GM08714 (cell line): Measurements from ENCODE around the gene SCGB3A2.

Experiments
- H3K4me3 ChIP-seq: fragments of 200-500 bp; sonication (Bioruptor generic); 2 replicates; pipeline ENCODE4 v1.5.1; 2014; ENCODE audit warnings: mild to moderate bottlenecking, low read length, inconsistent platforms
- ZNF274 ChIP-seq: IDR thresholded peaks from 2 replicates; pipeline ENCODE4 v1.6.1; 2012; ENCODE audit warnings: mild to moderate bottlenecking, low read depth, low read length

SCGB3A2 gene

DNA sequence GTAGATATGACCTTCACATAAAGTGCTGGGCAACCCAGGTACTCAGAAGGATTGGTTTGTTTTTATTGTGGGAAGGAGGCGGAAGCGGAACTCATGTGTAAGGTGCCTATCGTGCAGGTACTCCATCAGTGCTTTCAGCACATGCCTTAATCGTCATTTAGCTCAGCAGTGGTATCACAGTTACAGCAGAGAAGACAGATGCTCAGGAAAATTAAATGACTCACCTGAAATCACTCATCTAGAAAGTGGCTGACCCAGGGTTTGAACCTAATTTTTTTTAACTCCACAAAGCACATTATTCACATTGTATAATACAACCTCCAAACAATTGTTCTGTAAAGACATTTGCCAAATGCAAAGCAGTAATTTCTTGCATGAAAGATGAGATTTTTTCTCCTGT lies 25.6 kb downstream of the SCGB3A2 start:
- no peak overlapping the region for H3K4me3 ChIP-seq
- no peak for TF ChIP-seq ZNF274

GRCh38 chr5:147906326-147907095 lies 28.0 kb downstream of the SCGB3A2 start, which contains the start of gene C5orf46:
Gene C5orf46 (minus strand): TSS chr5:147906538. CDS start chr5:147906501, 37 bp downstream.
- H3K4me3 ChIP-seq, result no peak within 1 kb of the TSS
- no peak for TF ChIP-seq ZNF274

GRCh38 chr5:147911427-147911826 lies 32.9 kb downstream of the SCGB3A2 start:
- no peak overlapping the region for H3K4me3 ChIP-seq
- TF ChIP-seq ZNF274, result no peak

DNA sequence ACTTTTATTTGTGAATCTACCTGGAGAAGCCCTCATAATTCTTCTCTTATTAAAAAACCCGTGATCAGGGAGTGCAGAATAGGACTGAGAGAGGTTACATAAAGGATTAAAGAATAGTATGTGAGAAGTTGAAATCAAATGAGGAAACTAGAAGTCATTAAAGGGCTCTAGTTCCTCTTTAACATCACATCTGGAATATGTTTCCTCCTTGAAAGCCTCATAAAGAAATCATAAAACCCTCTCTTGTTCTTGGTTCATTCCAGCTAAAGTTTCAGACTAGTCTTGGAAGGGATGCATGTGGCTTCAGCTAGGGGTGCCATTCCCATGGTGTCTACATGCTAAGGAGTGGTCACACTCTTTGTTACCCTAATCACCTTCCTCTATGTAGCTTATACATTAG lies 33.5 kb downstream of the SCGB3A2 start:
- no peak for TF ChIP-seq ZNF274
- H3K4me3 ChIP-seq, result no peak overlapping the region

GRCh38 chr5:147913786-147914185 lies 35.3 kb downstream of the SCGB3A2 start:
- TF ChIP-seq ZNF274, result no peak
- no peak overlapping the region for H3K4me3 ChIP-seq

DNA sequence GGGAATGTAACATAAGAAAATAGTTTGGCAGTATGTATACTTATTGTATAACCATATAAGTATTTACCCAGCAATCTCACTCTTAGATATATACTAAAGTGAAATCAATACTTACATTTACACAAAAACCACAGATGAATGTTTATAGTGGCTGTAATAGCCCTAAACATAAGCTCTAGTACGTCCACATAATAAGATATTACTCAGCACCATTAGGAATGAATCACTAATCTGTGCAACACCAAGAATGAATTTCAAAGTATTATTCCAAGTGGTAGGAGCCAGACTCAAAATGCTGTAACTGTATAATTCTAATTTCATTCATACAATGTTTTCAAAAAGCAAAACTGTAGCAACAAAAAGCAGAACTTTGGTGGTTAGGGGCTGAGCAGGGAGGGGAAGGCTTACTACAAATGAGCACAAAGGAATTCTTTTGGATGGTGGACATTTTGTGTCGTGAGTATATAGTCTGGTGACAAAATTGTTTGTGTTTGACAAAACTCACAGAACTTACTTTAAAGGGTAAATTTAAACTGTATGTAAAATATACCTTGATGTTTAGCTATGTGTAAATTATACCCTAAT lies 39.7 kb downstream of the SCGB3A2 start:
- TF ChIP-seq ZNF274, result no peak

GRCh38 chr5:147918899-147919298 lies 40.4 kb downstream of the SCGB3A2 start:
- no peak overlapping the region for H3K4me3 ChIP-seq
- no peak for TF ChIP-seq ZNF274

More for the DNA sequence above, 39.7 kb downstream of the SCGB3A2 start:
- no peak overlapping the region for H3K4me3 ChIP-seq

- no peak for TF ChIP-seq ZNF274
- H3K4me3 ChIP-seq, result no peak overlapping the region
Observed at GRCh38 chr5:147920420-147921030, 42.0 kb downstream of the SCGB3A2 start.

- no peak overlapping the region for H3K4me3 ChIP-seq
- no peak for TF ChIP-seq ZNF274
Observed at GRCh38 chr5:147921136-147921535, 42.6 kb downstream of the SCGB3A2 start.

DNA sequence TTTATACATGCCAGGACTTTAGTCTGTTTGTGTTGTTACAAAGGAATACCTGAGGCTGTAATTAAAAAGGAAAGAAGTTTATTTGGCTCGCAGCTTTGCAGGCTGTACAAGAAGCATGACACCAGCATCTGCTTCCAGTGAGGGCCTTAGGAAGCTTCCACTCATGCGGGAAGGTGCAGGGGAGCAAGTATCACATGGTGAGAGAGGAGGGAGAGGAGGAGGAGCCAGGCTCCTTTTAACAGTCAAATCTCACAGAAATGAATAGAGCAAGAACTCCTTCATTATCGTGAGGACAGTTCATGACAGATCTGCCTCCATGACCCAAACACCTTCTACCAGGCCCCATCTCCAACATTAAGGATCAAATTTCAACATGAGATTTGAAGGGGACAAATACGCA lies 46.5 kb downstream of the SCGB3A2 start:
- H3K4me3 ChIP-seq, result no peak overlapping the region
- no peak for TF ChIP-seq ZNF274

GRCh38 chr5:147927901-147928300 lies 49.4 kb downstream of the SCGB3A2 start:
- TF ChIP-seq ZNF274, result no peak
- H3K4me3 ChIP-seq, result no peak overlapping the region

- no peak overlapping the region for H3K4me3 ChIP-seq
- TF ChIP-seq ZNF274, result no peak
Observed at GRCh38 chr5:147930769-147931168, 52.3 kb downstream of the SCGB3A2 start.
